Loucy (cell line): Measurements from ENCODE around the gene MALL.
"Not testable (repeated sequence)": the region's sequence is repeated elsewhere in the genome, so short reads cannot be mapped to it uniquely, and the experiment has no call there.

ENCODE experiments used
- H2AFZ ChIP-seq: fragments of 200-600 bp; sonication (generic); 2 replicates; pipeline ENCODE4 v1.6.0; 2016; ENCODE audit warnings: antibody characterized with exemption, mild to moderate bottlenecking, low read length, moderate library complexity
- H3F3A ChIP-seq: fragments of 200-600 bp; 2 replicates; pipeline ENCODE4 v1.6.0; 2016; ENCODE audit warnings: antibody characterized with exemption, low read depth, mild to moderate bottlenecking
- H3K27me3 ChIP-seq: fragments of 200-600 bp; sonication (generic); 2 replicates; pipeline ENCODE4 v1.6.1; 2014; ENCODE audit warnings: low read length, mild to moderate bottlenecking; ENCODE audit not compliant: insufficient read depth, poor library complexity, severe bottlenecking
- H3K36me3 ChIP-seq: fragments of 200-600 bp; sonication (generic); 2 replicates; pipeline ENCODE4 v1.6.1; 2016; ENCODE audit warnings: low read length; ENCODE audit not compliant: insufficient read depth
- H3K4me1 ChIP-seq: fragments of 200-600 bp; sonication (generic); 2 replicates; pipeline ENCODE4 v1.5.1; 2014; ENCODE audit warnings: low read length, mild to moderate bottlenecking; ENCODE audit not compliant: insufficient read depth, poor library complexity, severe bottlenecking
- H3K4me2 ChIP-seq: fragments of 200-600 bp; sonication (generic); 2 replicates; pipeline ENCODE4 v1.6.0; 2014; ENCODE audit warnings: antibody characterized with exemption, low read length, low read depth, mild to moderate bottlenecking; ENCODE audit not compliant: poor library complexity, severe bottlenecking
- H3K4me3 ChIP-seq: fragments of 200-600 bp; sonication (generic); 2 replicates; pipeline ENCODE4 v1.5.1; 2014; ENCODE audit warnings: low read length, mild to moderate bottlenecking, mixed read lengths; ENCODE audit not compliant: poor library complexity, severe bottlenecking
- H3K79me2 ChIP-seq: fragments of 200-600 bp; sonication (generic); 2 replicates; pipeline ENCODE4 v1.6.1; 2014; ENCODE audit warnings: low read length; ENCODE audit not compliant: insufficient read depth
- H3K9ac ChIP-seq: fragments of 200-600 bp; sonication (generic); 2 replicates; pipeline ENCODE4 v1.6.0; 2014; ENCODE audit warnings: mild to moderate bottlenecking, low read depth, low read length, moderate library complexity; ENCODE audit not compliant: poor library complexity, severe bottlenecking
- H3K9me2 ChIP-seq: fragments of 200-600 bp; sonication (generic); replicated peaks from 2 replicates; pipeline ENCODE4 v1.6.1; 2016; ENCODE audit warnings: low read depth, low read length, mixed read lengths
- H3K9me3 ChIP-seq: fragments of 200-600 bp; sonication (generic); 2 replicates; pipeline ENCODE4 v1.6.1; 2014; ENCODE audit warnings: mild to moderate bottlenecking, antibody characterized with exemption, low read length, low read depth; ENCODE audit not compliant: insufficient read depth
- H4K20me1 ChIP-seq: fragments of 200-600 bp; sonication (generic); 2 replicates; pipeline ENCODE4 v1.6.0; 2014; ENCODE audit warnings: antibody characterized with exemption, low read length, mild to moderate bottlenecking; ENCODE audit not compliant: insufficient read depth, poor library complexity, severe bottlenecking
- EZH2phosphoT487 ChIP-seq: fragments of 200-600 bp; IDR thresholded peaks from 2 replicates; pipeline ENCODE4 v1.6.1; 2018; ENCODE audit warnings: antibody characterized with exemption, mild to moderate bottlenecking, moderate library complexity, borderline replicate concordance
- TF ChIP-seq, protein P1 (sequence below): fragments of 200-600 bp; sonication (generic); conservative IDR thresholded peaks from 2 replicates; pipeline ENCODE4 v1.5.1; 2014; ENCODE audit warnings: mild to moderate bottlenecking, antibody characterized with exemption, low read length

Gene MALL

GRCh38 chr2:110114831-110115255 is 779 bp downstream of the MALL start:
- no peaks in the 10 kb centered on the region for H4K20me1 ChIP-seq
- TF ChIP-seq EZH2phosphoT487 = no peak
- TF ChIP-seq, protein P1, sequence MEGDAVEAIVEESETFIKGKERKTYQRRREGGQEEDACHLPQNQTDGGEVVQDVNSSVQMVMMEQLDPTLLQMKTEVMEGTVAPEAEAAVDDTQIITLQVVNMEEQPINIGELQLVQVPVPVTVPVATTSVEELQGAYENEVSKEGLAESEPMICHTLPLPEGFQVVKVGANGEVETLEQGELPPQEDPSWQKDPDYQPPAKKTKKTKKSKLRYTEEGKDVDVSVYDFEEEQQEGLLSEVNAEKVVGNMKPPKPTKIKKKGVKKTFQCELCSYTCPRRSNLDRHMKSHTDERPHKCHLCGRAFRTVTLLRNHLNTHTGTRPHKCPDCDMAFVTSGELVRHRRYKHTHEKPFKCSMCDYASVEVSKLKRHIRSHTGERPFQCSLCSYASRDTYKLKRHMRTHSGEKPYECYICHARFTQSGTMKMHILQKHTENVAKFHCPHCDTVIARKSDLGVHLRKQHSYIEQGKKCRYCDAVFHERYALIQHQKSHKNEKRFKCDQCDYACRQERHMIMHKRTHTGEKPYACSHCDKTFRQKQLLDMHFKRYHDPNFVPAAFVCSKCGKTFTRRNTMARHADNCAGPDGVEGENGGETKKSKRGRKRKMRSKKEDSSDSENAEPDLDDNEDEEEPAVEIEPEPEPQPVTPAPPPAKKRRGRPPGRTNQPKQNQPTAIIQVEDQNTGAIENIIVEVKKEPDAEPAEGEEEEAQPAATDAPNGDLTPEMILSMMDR = no peak
- H3K4me1 ChIP-seq = peaks cover 60% of the 10 kb centered on the region
- H3K36me3 ChIP-seq = no peaks in the 10 kb centered on the region
- H3F3A ChIP-seq = peaks cover 5% of the 10 kb centered on the region; the same call in 1 of the 2 replicates
- H3K9me3 ChIP-seq = no peaks in the 10 kb centered on the region
- no peaks in the 10 kb centered on the region for H3K27me3 ChIP-seq
- H2AFZ ChIP-seq = no peak overlapping the region
- H3K79me2 ChIP-seq = no peaks in the 10 kb centered on the region
- peak overlapping the region; percentile 59 for H3K9ac ChIP-seq
- peak overlapping the region; percentile 73 for H3K4me2 ChIP-seq
- no peaks in the 10 kb centered on the region for H3K9me2 ChIP-seq
- peak overlapping the region; percentile 4 for H3K4me3 ChIP-seq

DNA sequence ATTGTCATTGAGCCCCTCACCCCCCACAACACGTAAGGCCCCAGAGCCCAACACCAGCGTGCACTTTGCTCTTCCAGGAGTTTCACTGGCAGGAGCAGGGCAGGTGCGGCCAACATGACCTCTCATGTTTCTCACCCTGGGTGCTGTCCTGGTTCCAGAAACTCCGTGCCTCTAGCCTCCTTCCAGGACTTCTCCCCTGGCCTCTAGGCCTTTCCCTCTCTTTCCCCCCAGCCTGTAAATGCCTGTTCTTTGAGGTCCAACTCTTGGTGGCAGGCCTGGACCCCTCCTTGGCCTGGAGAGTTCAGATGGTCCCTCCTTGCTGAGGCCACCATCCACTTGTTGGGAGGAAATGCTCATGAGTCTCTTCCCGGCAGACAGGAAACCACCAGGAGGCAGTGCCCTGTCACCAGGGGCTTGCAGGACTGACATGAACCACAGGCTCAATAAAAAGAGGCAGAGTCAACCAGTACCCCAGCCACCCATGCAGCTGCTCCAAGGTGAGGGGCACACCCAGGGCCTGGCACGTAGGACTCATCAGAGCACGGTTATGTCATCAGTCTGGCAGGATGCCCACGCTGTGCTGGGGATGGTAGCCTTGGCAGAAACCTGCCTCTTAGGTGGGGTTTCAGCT is 1.5 kb downstream of the MALL start:
- Histone ChIP-seq H3K9me3 (no peaks in the 10 kb centered on the region), H3K9me2 (no peaks in the 10 kb centered on the region), H3K4me2 (peak overlapping the region; percentile 73), H4K20me1 (no peaks in the 10 kb centered on the region), H3K36me3 (no peaks in the 10 kb centered on the region), H3K27me3 (no peaks in the 10 kb centered on the region), H2AFZ (no peak overlapping the region; the same call in 1 of the 2 replicates), H3K4me1 (peaks cover 54% of the 10 kb centered on the region), H3F3A (peaks cover 5% of the 10 kb centered on the region; the same call in 1 of the 2 replicates), H3K79me2 (no peaks in the 10 kb centered on the region), H3K9ac (peak overlapping the region; percentile 59), H3K4me3 (peak overlapping the region; percentile 49)
- no peak for TF ChIP-seq EZH2phosphoT487
- TF ChIP-seq, protein P1 = peak; percentile 65

GRCh38 chr2:110108291-110108690 is 7.3 kb downstream of the MALL start:
- H3K9me3 ChIP-seq, H2AFZ ChIP-seq, H3F3A ChIP-seq, H3K36me3 ChIP-seq, H4K20me1 ChIP-seq, H3K4me2 ChIP-seq, H3K79me2 ChIP-seq, H3K4me3 ChIP-seq, H3K9me2 ChIP-seq, H3K27me3 ChIP-seq, H3K9ac ChIP-seq: not testable (repeated sequence)
- peaks cover 38% of the 10 kb centered on the region for H3K4me1 ChIP-seq
